ENCODE results near the gene DNM3. TPM values are rescaled to one million over a fixed set of nuclear protein-coding genes. Genes with fewer than 3 reads are reported as not detected.

The DNM3 gene
- total RNA-seq, 1 donor: 2.0 TPM

DNA sequence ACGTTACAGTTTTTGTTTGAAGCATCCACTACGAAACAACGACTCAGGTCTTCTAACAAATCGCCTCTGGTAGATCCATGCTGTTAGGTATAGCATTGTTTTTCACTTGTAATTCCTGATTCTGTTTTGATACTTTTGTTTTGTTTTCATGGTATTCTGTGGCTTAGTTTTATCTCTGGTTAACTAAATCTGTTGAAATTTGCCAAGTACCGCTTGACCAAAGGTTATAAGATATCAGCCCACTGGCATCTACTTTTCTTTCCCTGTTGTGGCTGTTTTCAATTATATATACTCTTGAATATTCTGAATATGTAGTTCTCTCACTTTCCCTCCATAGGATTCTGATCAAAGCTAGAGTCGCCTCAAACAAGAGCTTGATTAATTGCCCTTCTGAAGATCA is 304.4 kb downstream of the DNM3 start:
- no peak for DNase-seq (ENCODE audit: low read depth)
- TF ChIP-seq, protein P1, sequence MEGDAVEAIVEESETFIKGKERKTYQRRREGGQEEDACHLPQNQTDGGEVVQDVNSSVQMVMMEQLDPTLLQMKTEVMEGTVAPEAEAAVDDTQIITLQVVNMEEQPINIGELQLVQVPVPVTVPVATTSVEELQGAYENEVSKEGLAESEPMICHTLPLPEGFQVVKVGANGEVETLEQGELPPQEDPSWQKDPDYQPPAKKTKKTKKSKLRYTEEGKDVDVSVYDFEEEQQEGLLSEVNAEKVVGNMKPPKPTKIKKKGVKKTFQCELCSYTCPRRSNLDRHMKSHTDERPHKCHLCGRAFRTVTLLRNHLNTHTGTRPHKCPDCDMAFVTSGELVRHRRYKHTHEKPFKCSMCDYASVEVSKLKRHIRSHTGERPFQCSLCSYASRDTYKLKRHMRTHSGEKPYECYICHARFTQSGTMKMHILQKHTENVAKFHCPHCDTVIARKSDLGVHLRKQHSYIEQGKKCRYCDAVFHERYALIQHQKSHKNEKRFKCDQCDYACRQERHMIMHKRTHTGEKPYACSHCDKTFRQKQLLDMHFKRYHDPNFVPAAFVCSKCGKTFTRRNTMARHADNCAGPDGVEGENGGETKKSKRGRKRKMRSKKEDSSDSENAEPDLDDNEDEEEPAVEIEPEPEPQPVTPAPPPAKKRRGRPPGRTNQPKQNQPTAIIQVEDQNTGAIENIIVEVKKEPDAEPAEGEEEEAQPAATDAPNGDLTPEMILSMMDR (IDR thresholded peaks at IDR 0.05; ENCODE audit: insufficient read depth, low read length): no peak
- H3K4me3 ChIP-seq (ENCODE audit: low read depth, low read length): peak overlapping the region; percentile 91

GRCh38 chr1:172146141-172146850 is 305.0 kb downstream of the DNM3 start:
- TF ChIP-seq, protein P1 (IDR thresholded peaks at IDR 0.05; ENCODE audit: insufficient read depth, low read length): no peak
- peak; percentile 66 for DNase-seq (ENCODE audit: low read depth)
- H3K4me3 ChIP-seq (ENCODE audit: low read depth, low read length): no peak overlapping the region

DNA sequence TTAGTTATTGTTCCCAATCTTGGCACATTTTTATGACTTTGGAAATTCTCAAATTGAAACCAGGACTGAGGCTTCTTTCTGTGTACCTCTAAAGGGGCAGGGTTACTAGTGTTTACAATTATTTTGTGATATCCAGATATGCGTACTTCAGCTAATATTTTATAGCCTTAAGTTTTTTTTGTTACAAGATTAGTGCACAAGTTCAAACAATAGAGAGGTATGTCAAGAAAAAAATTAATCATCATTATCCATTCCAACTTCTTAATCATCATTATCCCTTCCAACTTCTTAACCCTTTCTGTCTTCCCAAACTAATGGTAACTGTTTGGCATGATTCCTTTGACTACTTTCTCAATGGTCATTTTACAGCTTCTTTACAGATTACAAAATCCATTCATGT is 306.2 kb downstream of the DNM3 start:
- TF ChIP-seq, protein P1 (IDR thresholded peaks at IDR 0.05; ENCODE audit: insufficient read depth, low read length): no peak
- peak; percentile 64 for DNase-seq (ENCODE audit: low read depth)

DNA sequence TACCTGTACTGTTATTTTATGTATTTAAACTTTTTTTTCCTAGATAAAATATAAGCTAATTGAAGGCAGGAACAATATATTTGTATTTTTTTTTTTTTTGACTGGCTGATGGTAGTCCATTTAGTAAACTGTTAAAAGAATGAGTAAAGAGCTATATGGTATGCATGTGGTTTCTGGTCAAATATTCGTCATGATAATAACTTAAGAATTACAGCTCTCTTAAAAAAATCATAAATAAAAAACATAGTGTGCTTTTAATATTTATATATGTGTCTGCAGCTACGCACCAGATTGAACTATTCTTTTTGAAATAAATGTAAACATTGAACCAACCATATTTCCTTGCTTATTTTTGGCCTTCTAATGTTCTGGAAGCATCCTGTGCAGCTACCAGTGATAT is 306.9 kb downstream of the DNM3 start:
- DNase-seq (ENCODE audit: low read depth): no peak
- TF ChIP-seq, protein P1 (IDR thresholded peaks at IDR 0.05; ENCODE audit: insufficient read depth, low read length): no peak
- H3K4me3 ChIP-seq (ENCODE audit: low read depth, low read length): no peak overlapping the region

More for the DNA sequence above, 306.2 kb downstream of the DNM3 start:
- no peak overlapping the region for H3K4me3 ChIP-seq (ENCODE audit: low read depth, low read length)

GRCh38 chr1:172148707-172149106 is 307.4 kb downstream of the DNM3 start:
- DNase-seq (ENCODE audit: low read depth): no peak
- TF ChIP-seq, protein P1 (IDR thresholded peaks at IDR 0.05; ENCODE audit: insufficient read depth, low read length): no peak
- H3K4me3 ChIP-seq (ENCODE audit: low read depth, low read length): no peak overlapping the region

DNA sequence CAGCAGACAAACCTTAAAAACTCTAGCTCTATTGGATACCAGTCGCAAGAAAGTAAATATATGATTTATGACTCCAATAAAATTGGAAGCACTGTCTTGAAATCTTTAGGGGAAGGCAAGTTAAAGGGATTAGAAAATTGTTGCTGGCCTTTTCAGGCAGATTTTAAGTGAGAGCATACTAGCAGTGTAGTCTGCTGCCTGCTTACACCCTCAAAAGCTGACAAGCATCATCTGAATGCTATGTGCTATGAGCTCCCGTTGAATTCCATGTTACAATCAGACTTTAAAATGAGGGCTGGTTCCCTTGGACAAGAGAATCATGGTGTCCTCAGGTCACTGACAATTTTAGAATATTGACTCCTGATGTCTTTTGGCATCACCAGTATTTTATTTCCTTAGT is 308.0 kb downstream of the DNM3 start:
- no peak overlapping the region for H3K4me3 ChIP-seq (ENCODE audit: low read depth, low read length)
- TF ChIP-seq, protein P1 (IDR thresholded peaks at IDR 0.05; ENCODE audit: insufficient read depth, low read length): no peak
- peak; percentile 35 for DNase-seq (ENCODE audit: low read depth)

DNA sequence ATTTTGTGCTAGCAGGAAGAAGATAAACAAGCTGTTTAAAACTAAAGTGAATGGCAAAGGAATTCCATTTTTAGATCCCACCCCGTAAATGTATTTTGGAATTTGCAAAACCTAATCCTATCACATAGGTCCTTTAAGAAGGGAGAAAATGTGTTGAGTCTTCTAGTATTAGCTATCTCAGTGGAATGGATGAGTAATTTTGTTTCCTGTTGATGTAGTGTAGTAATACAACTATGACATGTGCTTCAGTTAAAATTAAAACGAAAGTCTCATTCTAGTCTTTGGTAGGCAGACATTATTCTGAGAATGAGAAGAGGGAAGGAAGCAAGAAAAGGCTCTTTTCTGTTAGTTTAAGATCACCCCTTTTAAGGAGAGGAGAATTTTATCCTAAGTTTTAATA is 313.3 kb downstream of the DNM3 start:
- no peak overlapping the region for H3K4me3 ChIP-seq (ENCODE audit: low read depth, low read length)
- TF ChIP-seq, protein P1 (IDR thresholded peaks at IDR 0.05; ENCODE audit: insufficient read depth, low read length): no peak
- DNase-seq (ENCODE audit: low read depth): peak; percentile 78
